ENCODE results near the gene MX2.
"Not testable (repeated sequence)": the region's sequence is repeated elsewhere in the genome, so short reads cannot be mapped to it uniquely, and the experiment has no call there.

MX2 gene

GRCh38 chr21:41361786-41362604, at the start of gene MX2:
TSS of gene MX2 (plus strand) at chr21:41362027. CDS start at chr21:41376907, 14,880 bp downstream.
- Histone ChIP-seq H3F3A (ENCODE audit: insufficient read depth, low read length) (peaks cover 17% of the 10 kb centered on the region), H3K9me3 (replicated peaks; ENCODE audit: insufficient read depth, low read length) (no peaks in the 10 kb centered on the region), H3K4me2 (ENCODE audit: low read depth, low read length) (peak within 1 kb of the TSS; percentile 69), H3K27ac (ENCODE audit: low read length) (peak within 1 kb of the TSS; percentile 57), H4K20me1 (ENCODE audit: insufficient read depth, low read length) (no peaks in the 10 kb centered on the region), H3K9ac (ENCODE audit: low read length) (peak within 1 kb of the TSS; percentile 8; the same call in 1 of the 2 replicates), H3K79me2 (ENCODE audit: low read length) (no peaks in the 10 kb centered on the region), H2AFZ (ENCODE audit: low read length) (peak within 1 kb of the TSS; percentile 35), H3K36me3 (replicated peaks; ENCODE audit: insufficient read depth, low read length) (no peaks in the 10 kb centered on the region), H3K9me2 (replicated peaks; ENCODE audit: insufficient read depth, low read length) (no peaks in the 10 kb centered on the region), H3K4me3 (ENCODE audit: low read length) (peak within 1 kb of the TSS; percentile 22), H3K27me3 (replicated peaks; ENCODE audit: insufficient read depth, low read length) (0 out of 2 replicates have a peak, but pooled peaks cover 3% of the 10 kb centered on the region), H3K4me1 (ENCODE audit: low read length) (peaks cover 13% of the 10 kb centered on the region)
- TF ChIP-seq CTCF (IDR thresholded peaks at IDR 0.05; ENCODE audit: low read length) (no peak), EZH2 (optimal IDR thresholded peaks at IDR 0.05; ENCODE audit: low read depth, low read length) (no peak), EZH2phosphoT487 (IDR thresholded peaks at IDR 0.05; ENCODE audit: low read length) (no peak)
- peak; percentile 89 for DNase-seq

- H3K27me3 ChIP-seq (replicated peaks; ENCODE audit: insufficient read depth, low read length); H3K4me3 ChIP-seq (ENCODE audit: low read length); H3K4me1 ChIP-seq (ENCODE audit: low read length); H2AFZ ChIP-seq (ENCODE audit: low read length); H3K36me3 ChIP-seq (replicated peaks; ENCODE audit: insufficient read depth, low read length); H3K9me3 ChIP-seq (replicated peaks; ENCODE audit: insufficient read depth, low read length); H3K27ac ChIP-seq (ENCODE audit: low read length); H3F3A ChIP-seq (ENCODE audit: insufficient read depth, low read length); H3K79me2 ChIP-seq (ENCODE audit: low read length); H3K9ac ChIP-seq (ENCODE audit: low read length); H3K4me2 ChIP-seq (ENCODE audit: low read depth, low read length); H4K20me1 ChIP-seq (ENCODE audit: insufficient read depth, low read length); DNase-seq; H3K9me2 ChIP-seq (replicated peaks; ENCODE audit: insufficient read depth, low read length): not testable (repeated sequence)
These were observed 48.3 kb upstream of the MX2 start for GRCh38 chr21:41313285-41314164.

GRCh38 chr21:41315726-41316125, 46.1 kb upstream of the MX2 start:
- TF ChIP-seq EZH2 (optimal IDR thresholded peaks at IDR 0.05; ENCODE audit: low read depth, low read length) = no peak
- TF ChIP-seq CTCF (IDR thresholded peaks at IDR 0.05; ENCODE audit: low read length) = no peak
- no peak for TF ChIP-seq EZH2phosphoT487 (IDR thresholded peaks at IDR 0.05; ENCODE audit: low read length)
- H2AFZ ChIP-seq (ENCODE audit: low read length) = no peak overlapping the region
- peaks cover under 1% of the 10 kb centered on the region; the same call in 1 of the 2 replicates for H3K4me1 ChIP-seq (ENCODE audit: low read length)
- no peak overlapping the region for H3K9ac ChIP-seq (ENCODE audit: low read length)
- no peaks in the 10 kb centered on the region for H3K27me3 ChIP-seq (replicated peaks; ENCODE audit: insufficient read depth, low read length)
- H4K20me1 ChIP-seq (ENCODE audit: insufficient read depth, low read length) = no peaks in the 10 kb centered on the region
- H3K27ac ChIP-seq (ENCODE audit: low read length) = no peak overlapping the region
- H3F3A ChIP-seq (ENCODE audit: insufficient read depth, low read length) = no peaks in the 10 kb centered on the region
- H3K9me3 ChIP-seq (replicated peaks; ENCODE audit: insufficient read depth, low read length) = no peaks in the 10 kb centered on the region
- DNase-seq = no peak
- H3K79me2 ChIP-seq (ENCODE audit: low read length) = no peaks in the 10 kb centered on the region
- no peak overlapping the region for H3K4me2 ChIP-seq (ENCODE audit: low read depth, low read length)
- H3K9me2 ChIP-seq (replicated peaks; ENCODE audit: insufficient read depth, low read length) = no peaks in the 10 kb centered on the region
- H3K36me3 ChIP-seq (replicated peaks; ENCODE audit: insufficient read depth, low read length) = no peaks in the 10 kb centered on the region
- H3K4me3 ChIP-seq (ENCODE audit: low read length) = no peak overlapping the region

All from MM.1S (cell line).